ENCODE measurements around the gene ABCC4. TPM values are rescaled to one million over a fixed set of nuclear protein-coding genes. Genes with fewer than 3 reads are reported as not detected.
A peak's percentile ranks its signal among the peaks of the same experiment; 100 is the strongest.

The ABCC4 gene
- total and polyA plus RNA-seq, 2 of the 13 experiments (the other 11 are each of a cell fraction or from before 2014, with no cell fraction given): 4.2 to 11.3 TPM

- peak; percentile 79 for TF ChIP-seq SPEN (CRISPR knock-in tag; IDR thresholded peaks at IDR 0.05; ENCODE audit: low read depth)
- TF ChIP-seq NFE2 (CRISPR knock-in tag; IDR thresholded peaks at IDR 0.05): no peak
- TF ChIP-seq HOXA7 (CRISPR knock-in tag; IDR thresholded peaks at IDR 0.05): no peak
- TF ChIP-seq IRF9 (CRISPR knock-in tag; IDR thresholded peaks at IDR 0.05; ENCODE audit: borderline replicate concordance): no peak; the same call in 1 of the 2 replicates
- TF ChIP-seq U2AF2 (IDR thresholded peaks at IDR 0.05; ENCODE audit: low read depth, low read length): no peak
- TF ChIP-seq CREBL2 (CRISPR knock-in tag; IDR thresholded peaks at IDR 0.05; ENCODE audit: borderline replicate concordance): peak; percentile 54; the same call in 1 of the 2 replicates
- peak; percentile 42; the same call in 1 of the 2 replicates for TF ChIP-seq CENPBD1 (CRISPR knock-in tag; IDR thresholded peaks at IDR 0.05; ENCODE audit: borderline replicate concordance, low read depth)
- TF ChIP-seq ZNF589 (CRISPR knock-in tag; conservative IDR thresholded peaks at IDR 0.05): no peak
- TF ChIP-seq TCF7 (IDR thresholded peaks at IDR 0.05; ENCODE audit: low read depth): peak; percentile 32; the same call in 1 of the 2 replicates
- no peak for TF ChIP-seq ZBTB46 (CRISPR knock-in tag; IDR thresholded peaks at IDR 0.05; ENCODE audit: borderline replicate concordance)
- no peak for TF ChIP-seq AFF4 (CRISPR knock-in tag; IDR thresholded peaks at IDR 0.05)
- TF ChIP-seq NBN (conservative IDR thresholded peaks at IDR 0.05): no peak
- 0 out of 2 replicates have a peak, but pooled peaks have one; percentile 20 for TF ChIP-seq ZNF607 (CRISPR knock-in tag; IDR thresholded peaks at IDR 0.05; ENCODE audit: borderline replicate concordance)
- no peak for TF ChIP-seq PHF20 (CRISPR knock-in tag; IDR thresholded peaks at IDR 0.05)
- TF ChIP-seq WIZ (CRISPR knock-in tag; IDR thresholded peaks at IDR 0.05): no peak
- peak; percentile 70; the same call in 1 of the 2 replicates for TF ChIP-seq UBTF (CRISPR knock-in tag; IDR thresholded peaks at IDR 0.05)
- TF ChIP-seq ZNF780A (CRISPR knock-in tag; IDR thresholded peaks at IDR 0.05): no peak
- no peak for TF ChIP-seq NFE2L1 (CRISPR knock-in tag; IDR thresholded peaks at IDR 0.05; ENCODE audit: borderline replicate concordance)
- TF ChIP-seq ZNF557 (CRISPR knock-in tag; IDR thresholded peaks at IDR 0.05): no peak
Observed at GRCh38 chr13:95301183-95301967, at the start of gene ABCC4 (continued).

Measured in HepG2 (cell line).